HG03558 (cell line): ENCODE results near the gene LPCAT4.
"Not testable (repeated sequence)": the region's sequence is repeated elsewhere in the genome, so short reads cannot be mapped to it uniquely, and the experiment has no call there.

Experiments used
- ATAC-seq: cut with Tn5 transposase; IDR thresholded peaks from one replicate; pipeline ENCODE4 v1.9.1; 2021; ENCODE audit warnings: moderate number of reproducible peaks; ENCODE audit not compliant: unreplicated experiment; ENCODE audit errors: extremely low read depth

Gene LPCAT4

DNA sequence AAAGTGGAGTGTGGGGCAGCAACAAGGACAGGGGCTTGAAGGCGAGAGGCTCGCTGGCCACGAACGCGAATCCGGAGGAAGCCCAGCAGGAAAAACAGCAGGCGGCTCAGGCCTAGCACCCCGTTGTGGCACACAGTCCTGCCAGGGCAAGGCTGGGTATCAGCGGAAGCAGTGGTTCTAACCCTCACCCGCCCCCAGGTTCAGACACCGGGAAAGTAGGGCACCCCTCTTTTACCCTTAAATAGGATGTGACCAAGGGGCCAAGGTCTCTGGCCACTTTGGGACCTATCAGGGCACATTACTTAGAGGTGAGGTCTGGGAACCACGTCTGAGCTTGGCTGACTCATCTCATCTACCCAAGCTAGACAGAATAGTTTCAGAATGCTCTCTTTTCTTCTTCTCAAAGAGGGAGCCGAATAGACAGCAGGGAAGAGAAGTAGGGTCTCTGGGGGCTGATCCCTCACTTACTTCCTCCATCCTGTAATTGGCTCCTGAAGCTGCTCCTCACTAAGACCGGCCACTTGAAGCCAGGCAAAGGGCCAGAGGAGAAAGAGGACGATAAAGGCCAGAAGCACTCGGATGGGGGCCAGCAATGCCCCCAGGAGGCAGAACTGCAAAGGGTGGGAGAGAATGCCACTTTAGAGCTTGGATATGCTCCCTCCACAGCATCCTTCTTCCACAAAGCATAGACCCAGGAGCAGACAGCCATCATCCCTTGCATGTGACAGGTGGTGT lies 1.7 kb downstream of the LPCAT4 start:
- ATAC-seq = no peak

- ATAC-seq = no peak
Observed at GRCh38 chr15:34364041-34364440, 3.0 kb downstream of the LPCAT4 start.

DNA sequence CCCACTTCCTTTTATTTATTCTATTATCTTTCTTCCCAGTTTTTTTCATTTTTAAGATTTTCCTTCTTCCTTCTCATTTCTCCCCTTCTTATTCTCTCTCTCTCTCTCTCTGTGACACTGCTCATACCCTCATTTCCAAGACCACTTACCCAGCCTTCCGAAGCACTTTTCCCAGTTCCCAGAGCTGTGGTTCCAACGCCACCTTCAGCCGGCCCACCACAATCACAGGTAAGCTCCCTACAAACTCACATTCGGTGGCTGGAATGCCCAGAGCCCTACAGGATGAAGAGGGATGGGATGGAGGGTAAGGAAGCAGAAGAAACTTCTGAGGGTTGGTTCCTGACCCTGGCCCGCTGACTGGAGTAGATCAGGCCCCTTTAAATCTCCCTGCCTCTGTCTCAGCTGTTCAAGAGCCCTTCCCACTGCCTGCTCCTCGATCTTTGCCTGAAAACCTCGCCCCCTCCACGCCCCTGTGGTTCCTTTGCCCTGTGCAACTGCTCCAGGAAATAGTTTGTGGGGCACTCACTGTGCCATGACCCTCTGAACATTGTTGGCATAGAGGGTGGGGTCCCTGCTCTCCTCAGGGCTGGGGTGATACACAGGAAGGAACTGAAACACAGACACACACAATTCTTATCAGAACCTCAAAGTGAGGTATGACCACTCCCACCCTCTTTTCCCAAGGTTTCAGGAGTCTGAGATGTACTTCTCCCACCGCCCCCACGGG lies 4.8 kb downstream of the LPCAT4 start:
- ATAC-seq = no peak

DNA sequence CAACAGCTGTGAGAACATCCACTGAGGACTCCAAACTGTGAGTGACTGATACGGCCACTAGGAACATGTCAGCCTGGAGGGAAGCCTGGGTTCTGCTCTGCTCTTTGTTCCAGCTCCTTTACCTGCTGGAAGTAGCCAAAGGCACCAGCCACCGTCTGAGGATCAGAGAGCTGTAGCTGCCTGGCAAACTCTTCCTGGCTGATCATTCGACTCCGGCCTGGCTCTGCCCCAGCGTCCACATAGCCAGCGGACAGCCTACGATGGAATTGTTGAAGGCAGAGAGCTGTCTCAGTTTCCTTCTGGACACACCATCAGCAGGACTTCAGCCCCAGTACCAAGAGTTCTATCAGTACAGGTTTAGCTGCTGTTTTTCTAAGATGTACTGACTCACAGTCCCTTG lies 5.7 kb downstream of the LPCAT4 start:
- ATAC-seq = no peak

- no peak for ATAC-seq
Observed at GRCh38 chr15:34360298-34360697, 6.7 kb downstream of the LPCAT4 start.

DNA sequence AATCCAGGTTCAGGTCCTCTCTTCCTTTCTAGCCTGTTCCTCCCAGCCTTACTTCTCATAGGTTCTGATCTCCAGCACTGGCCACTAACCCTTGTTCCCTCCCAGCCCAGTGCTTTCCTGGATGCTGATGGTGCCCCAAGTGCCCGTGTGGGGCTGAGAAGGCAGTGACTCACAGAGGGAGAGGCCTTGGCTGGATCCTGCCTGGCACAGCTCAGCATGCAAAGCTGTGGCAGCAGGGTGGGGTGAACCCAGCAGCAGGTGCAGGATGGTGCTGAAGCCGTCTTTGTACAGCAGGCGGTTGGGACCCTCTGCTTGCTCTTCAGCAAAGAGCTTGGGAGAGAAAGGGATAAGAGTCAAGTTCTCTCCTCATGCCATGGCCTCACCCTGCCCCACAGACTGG lies 7.6 kb downstream of the LPCAT4 start:
- ATAC-seq = no peak

GRCh38 chr15:34358948-34359347 lies 8.0 kb downstream of the LPCAT4 start:
- no peak for ATAC-seq

- no peak for ATAC-seq
Observed at GRCh38 chr15:34358367-34358766, 8.6 kb downstream of the LPCAT4 start.

GRCh38 chr15:34357653-34358052 lies 9.3 kb downstream of the LPCAT4 start:
- ATAC-seq = no peak

DNA sequence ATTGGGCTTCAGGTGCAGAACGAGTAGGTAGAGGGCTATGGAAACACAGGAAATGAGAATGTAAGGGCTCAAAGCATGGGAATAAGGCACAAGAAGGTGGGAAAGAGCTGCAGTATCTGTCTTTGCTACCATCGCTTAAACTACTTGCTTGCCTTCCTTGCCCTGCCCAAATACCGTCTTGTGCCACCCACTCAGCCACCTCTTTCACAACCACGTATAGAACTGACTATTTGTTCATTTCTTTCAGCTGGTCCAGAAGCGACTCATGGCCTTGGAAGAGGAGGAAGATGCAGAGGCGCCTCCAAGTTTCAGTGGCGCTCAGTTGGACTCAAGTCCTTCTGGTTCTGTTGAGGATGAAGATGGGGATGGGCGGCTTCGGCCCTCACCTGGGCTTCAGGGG lies 11.8 kb downstream of the LPCAT4 start:
- ATAC-seq = no peak

DNA sequence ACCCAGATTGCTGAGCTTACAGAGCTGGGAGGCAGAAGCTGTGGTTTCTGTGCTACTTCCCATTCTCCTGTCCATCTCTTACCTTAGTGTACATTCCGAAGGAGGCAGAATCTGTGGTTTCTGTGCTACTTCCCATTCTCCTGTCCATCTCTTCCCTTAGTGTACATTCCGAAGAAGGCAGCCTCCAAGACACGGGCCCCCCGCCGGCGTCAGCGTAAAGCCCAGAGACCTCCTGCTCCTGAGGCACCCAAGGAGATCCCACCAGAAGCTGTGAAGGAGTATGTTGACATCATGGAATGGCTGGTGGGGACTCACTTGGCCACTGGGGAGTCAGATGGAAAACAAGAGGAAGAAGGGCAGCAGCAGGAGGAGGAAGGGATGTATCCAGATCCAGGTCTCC lies 12.7 kb downstream of the LPCAT4 start:
- no peak for ATAC-seq

DNA sequence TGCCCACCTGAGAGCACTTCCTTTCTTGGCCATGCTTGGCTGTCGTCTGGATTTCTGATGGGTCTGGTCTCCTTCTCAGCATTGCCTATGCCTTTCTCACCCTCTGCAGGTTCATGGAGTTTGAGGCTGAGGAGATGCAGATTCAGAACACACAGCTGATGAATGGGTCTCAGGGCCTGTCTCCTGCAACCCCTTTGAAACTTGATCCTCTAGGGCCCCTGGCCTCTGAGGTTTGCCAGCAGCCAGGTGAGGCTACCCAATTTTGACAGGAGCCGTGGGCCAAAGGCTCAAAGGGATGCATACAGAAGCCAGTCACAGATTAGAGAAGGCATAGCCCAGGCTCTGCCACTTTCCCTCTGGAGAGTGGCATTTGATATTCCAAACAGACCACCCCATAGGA lies 13.4 kb downstream of the LPCAT4 start:
- ATAC-seq = no peak

DNA sequence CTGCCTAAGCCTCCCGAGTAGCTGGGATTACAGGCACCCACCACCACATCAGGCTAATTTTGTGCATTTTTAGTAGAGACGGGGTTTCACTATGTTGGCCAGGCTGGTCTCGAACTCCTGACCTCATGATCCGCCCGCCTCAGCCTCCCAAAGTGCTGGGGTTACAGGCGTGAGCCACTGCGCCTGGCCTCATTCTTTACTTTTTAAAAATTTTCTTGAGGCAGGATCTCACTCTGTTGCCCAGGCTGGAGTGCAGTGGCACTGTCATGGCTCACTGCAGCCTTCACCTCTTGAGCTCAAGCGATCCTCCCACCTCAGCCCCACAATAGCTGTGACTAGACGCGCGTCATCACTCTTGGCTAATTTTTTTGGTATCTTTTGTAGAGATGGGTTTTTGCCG lies 14.0 kb downstream of the LPCAT4 start:
- ATAC-seq = not testable (repeated sequence)

- ATAC-seq = no peak
Observed at GRCh38 chr15:34349769-34350168, 17.2 kb downstream of the LPCAT4 start.

DNA sequence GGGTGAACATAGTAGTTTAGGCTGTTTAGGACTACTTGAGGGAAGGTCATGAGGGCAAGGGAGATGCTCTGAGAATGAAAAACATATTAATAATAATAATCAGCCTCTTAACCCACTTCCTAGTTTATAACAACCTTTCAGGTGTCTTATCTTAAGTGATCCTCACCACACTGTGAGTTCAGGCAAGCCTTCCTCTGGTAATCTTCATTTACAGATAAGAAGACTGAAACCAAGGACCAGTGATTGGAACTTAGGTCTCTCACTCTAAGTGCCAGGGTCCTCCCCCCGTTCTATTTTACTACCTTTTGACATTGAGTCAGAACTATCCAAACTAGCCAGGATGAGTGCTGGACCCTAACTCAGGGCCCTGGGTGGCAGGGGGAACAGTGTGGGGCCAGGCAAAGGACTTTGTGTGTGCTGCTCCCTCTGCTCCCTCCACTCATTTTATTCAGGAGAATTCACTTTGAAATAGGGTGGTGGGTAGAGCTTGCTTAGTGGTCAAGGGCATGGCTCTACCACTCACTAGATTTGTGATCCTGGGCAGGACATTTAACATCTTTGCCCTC lies 18.2 kb downstream of the LPCAT4 start:
- no peak for ATAC-seq

- ATAC-seq = no peak
Observed at GRCh38 chr15:34347951-34348638, 18.9 kb downstream of the LPCAT4 start.

GRCh38 chr15:34342737-34343575 lies 24.0 kb downstream of the LPCAT4 start, which contains the start of the genes NOP10 and NUTM1:
Gene NOP10 (minus strand): TSS chr15:34343136. CDS start chr15:34343073, 63 bp downstream.
Gene NUTM1 (plus strand): TSS chr15:34343315. CDS start chr15:34343697, 382 bp downstream.
- peak; percentile 76 for ATAC-seq

GRCh38 chr15:34342213-34342736 lies 24.7 kb downstream of the LPCAT4 start:
- ATAC-seq = not testable (repeated sequence)

- ATAC-seq = no peak
Observed at GRCh38 chr15:34341381-34342212, 25.4 kb downstream of the LPCAT4 start.
